ENCODE data around the gene NDC80. TPM values are rescaled to one million over a fixed set of nuclear protein-coding genes. Genes with fewer than 3 reads are reported as not detected.

NDC80 gene
- total and polyA plus RNA-seq, 8 donors = 0.06 to 1.5 (median 0.55) TPM; not detected in 2

DNA sequence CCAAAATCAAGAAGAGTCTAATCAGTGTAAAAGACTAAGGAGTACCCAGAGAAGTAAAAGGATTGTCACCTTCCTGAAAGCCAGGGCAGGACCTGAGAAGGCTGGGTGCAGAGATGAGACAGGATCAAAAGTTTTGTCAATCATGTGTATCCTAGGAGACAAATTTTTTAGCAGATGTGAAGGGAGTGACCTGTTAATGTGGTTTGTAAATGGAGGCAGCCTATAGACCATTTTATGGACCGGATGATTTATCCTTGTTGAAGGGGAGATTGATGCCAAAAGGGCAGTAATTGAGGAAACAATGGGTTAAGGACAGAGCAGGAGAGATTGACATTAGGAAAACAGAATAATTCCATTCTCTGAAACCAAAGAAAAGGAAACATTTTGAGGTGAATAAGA, 813 bp downstream of the NDC80 start:
- no peaks in the 10 kb centered on the region for H3K36me3 ChIP-seq
- no peak overlapping the region for H3K27ac ChIP-seq
- H3K4me3 ChIP-seq = peak overlapping the region in 1 of 4 donors; percentile 57
- 4 to 5% methylated on average over 1 of the region's 1 CpG for WGBS, 2 donors
- ATAC-seq = no peak
- intact Hi-C loops (cut with DNase I) = no loop called here
- no peak for FAIRE-seq
- no peak for DNase-seq
- TF ChIP-seq, protein P1, sequence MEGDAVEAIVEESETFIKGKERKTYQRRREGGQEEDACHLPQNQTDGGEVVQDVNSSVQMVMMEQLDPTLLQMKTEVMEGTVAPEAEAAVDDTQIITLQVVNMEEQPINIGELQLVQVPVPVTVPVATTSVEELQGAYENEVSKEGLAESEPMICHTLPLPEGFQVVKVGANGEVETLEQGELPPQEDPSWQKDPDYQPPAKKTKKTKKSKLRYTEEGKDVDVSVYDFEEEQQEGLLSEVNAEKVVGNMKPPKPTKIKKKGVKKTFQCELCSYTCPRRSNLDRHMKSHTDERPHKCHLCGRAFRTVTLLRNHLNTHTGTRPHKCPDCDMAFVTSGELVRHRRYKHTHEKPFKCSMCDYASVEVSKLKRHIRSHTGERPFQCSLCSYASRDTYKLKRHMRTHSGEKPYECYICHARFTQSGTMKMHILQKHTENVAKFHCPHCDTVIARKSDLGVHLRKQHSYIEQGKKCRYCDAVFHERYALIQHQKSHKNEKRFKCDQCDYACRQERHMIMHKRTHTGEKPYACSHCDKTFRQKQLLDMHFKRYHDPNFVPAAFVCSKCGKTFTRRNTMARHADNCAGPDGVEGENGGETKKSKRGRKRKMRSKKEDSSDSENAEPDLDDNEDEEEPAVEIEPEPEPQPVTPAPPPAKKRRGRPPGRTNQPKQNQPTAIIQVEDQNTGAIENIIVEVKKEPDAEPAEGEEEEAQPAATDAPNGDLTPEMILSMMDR (IDR thresholded peaks at IDR 0.05) = no peak
- H3K9me3 ChIP-seq = no peaks in the 10 kb centered on the region
- H3K4me1 ChIP-seq = peaks cover 4 to 9% (median 5%) of the 10 kb centered on the region in 3 donors
- H3K27me3 ChIP-seq = no peaks in the 10 kb centered on the region

DNA sequence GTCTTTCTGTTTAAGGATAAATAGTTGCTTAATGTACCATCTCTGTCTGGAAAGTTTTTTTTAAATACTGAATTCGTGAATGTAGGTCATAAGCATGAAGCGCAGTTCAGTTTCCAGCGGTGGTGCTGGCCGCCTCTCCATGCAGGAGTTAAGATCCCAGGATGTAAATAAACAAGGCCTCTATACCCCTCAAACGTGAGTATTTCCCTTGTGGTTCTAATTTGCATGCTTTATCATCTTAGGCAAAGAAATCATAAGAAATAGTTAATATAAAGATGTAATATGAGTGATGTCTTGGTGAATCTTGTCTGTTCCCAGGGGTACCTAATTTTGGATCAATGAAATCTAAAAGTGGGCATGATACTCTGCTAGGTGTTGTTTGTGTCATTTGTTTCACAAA, 1.5 kb downstream of the NDC80 start:
- DNase-seq (no peak), FAIRE-seq (no peak)
- TF ChIP-seq, protein P1 (IDR thresholded peaks at IDR 0.05) = no peak

DNA sequence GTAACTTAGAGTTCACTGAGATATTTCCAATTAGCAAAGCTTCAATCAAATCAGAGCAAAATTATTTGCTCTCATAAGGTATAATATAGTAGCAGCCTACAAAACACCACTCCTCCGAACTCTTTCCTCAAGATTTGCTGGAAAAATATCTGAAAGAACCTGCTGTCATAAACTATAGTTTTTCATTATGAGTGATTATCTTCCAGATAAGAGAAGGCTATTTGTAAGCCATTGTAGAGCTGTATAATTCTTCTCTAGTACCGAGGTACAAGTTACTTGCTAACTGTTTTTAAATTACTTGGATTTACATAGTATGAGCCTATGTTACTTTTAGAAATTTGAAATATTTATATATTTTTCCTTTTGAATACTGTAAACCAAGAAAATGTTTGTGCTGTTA, 2.1 kb downstream of the NDC80 start:
- H3K4me3 ChIP-seq = no peak overlapping the region
- no peaks in the 10 kb centered on the region for H3K27me3 ChIP-seq
- 48 to 51% methylated on average over 2 of the region's 2 CpGs for WGBS, 2 donors
- no peak for ATAC-seq
- peaks cover 4 to 9% (median 5%) of the 10 kb centered on the region in 3 donors for H3K4me1 ChIP-seq
- TF ChIP-seq, protein P1 (IDR thresholded peaks at IDR 0.05) = no peak
- intact Hi-C loops (cut with DNase I) = no loop called here
- H3K36me3 ChIP-seq = no peaks in the 10 kb centered on the region
- no peak for DNase-seq
- H3K9me3 ChIP-seq = no peaks in the 10 kb centered on the region
- no peak for FAIRE-seq
- no peak overlapping the region for H3K27ac ChIP-seq

More for the DNA sequence above, 1.5 kb downstream of the NDC80 start:
- H3K27me3 ChIP-seq = no peaks in the 10 kb centered on the region
- no peak for ATAC-seq
- no peak overlapping the region for H3K4me3 ChIP-seq
- no peaks in the 10 kb centered on the region for H3K36me3 ChIP-seq
- H3K27ac ChIP-seq = no peak overlapping the region
- 37 to 38% methylated on average over 5 of the region's 5 CpGs for WGBS, 2 donors
- H3K4me1 ChIP-seq = peaks cover 4 to 9% (median 5%) of the 10 kb centered on the region in 3 donors
- intact Hi-C loops (cut with DNase I) = no loop called here
- H3K9me3 ChIP-seq = no peaks in the 10 kb centered on the region

DNA sequence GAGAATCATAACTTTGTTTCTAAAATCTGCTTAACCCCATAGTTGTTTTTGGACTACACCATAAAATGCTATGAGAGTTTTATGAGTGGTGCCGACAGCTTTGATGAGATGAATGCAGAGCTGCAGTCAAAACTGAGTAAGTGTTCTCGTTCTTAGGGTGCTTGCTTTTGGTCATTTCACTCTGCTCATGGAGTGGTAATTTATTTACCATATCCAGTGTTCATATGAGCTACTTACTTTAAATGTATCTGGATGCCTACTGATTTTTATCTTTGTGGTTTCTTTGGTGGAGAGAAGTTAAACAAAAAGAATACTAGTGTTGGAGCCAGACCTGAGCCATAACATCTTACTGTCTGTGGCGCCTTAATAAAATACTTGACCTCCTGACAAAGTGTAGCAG, 16.4 kb downstream of the NDC80 start:
- intact Hi-C loops (cut with DNase I) = no loop called here
- no peak overlapping the region for H3K4me3 ChIP-seq
- no peaks in the 10 kb centered on the region for H3K9me3 ChIP-seq
- WGBS, 2 donors = 94 to 97% methylated on average over 3 of the region's 3 CpGs
- H3K27ac ChIP-seq = no peak overlapping the region
- TF ChIP-seq, protein P1 (IDR thresholded peaks at IDR 0.05) = no peak
- H3K27me3 ChIP-seq = no peaks in the 10 kb centered on the region
- ATAC-seq (no peak), FAIRE-seq (no peak), DNase-seq (no peak)
- no peaks in the 10 kb centered on the region for H3K36me3 ChIP-seq
- H3K4me1 ChIP-seq = no peaks in the 10 kb centered on the region

DNA sequence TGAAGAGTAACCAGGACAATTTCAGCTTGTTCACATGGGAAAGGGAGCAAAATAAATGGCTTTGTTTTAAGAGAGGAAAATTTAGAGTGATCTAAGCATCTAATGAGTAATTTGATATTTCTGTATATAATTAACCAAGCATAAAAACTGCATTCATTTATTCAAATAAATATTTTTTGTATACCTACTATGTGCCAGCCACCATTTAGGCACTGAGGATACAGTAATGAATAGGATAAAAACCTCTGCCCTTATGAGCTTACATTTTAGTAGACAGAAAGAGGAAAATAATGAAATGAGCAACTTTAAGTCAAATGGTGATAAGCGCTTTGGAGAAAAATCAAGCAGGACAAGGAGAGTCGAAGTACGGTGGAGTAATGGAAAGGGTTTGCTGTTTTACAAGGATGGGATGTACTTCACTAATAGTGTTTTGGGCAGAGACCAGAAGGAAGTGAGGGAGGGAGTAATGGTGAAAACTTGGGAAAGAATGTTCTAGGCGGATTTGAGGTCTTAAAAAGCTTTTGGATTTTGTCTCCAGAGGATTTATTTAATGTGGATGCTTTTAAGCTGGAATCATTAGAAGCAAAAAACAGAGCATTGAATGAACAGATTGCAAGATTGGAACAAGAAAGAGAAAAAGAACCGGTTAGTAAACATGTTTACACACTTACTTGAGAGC, 17.4 kb downstream of the NDC80 start:
- Histone ChIP-seq H3K36me3 (no peaks in the 10 kb centered on the region), H3K4me3 (no peak overlapping the region), H3K27ac (peak overlapping the region in 1 of 4 donors; percentile 35), H3K27me3 (no peaks in the 10 kb centered on the region), H3K4me1 (no peaks in the 10 kb centered on the region), H3K9me3 (no peaks in the 10 kb centered on the region)
- ATAC-seq (peak in 1 of 4 donors; percentile 34), FAIRE-seq (no peak), DNase-seq (no peak)
- WGBS, 2 donors = 78 to 87% methylated on average over 5 of the region's 5 CpGs
- TF ChIP-seq, protein P1 (IDR thresholded peaks at IDR 0.05) = no peak
- intact Hi-C loops (cut with DNase I) = no loop called here
